ENCODE measurements around the gene TDRD1.

The TDRD1 gene

DNA sequence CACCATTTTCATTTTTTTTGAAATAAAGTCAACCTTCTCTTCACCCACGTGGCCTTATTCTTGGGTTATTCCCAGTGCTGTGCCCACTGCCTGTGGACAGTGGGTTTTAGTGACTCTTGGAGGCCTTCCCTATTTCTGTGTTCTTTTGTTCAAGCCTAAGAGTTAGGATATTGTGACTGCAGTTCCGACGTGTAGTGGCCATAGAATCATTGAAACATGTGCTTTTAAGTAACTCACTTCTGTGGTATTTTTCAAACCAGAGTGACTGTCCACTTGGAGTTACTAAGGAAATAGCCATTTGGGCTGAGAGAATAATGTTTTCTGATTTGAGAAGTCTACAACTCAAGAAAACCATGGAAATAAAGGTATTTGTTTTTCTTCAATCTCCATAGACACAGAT, 23.7 kb downstream of the TDRD1 start:
- Histone ChIP-seq H3K27me3 (no peaks in the 10 kb centered on the region), H3K4me3 (ENCODE audit: low read depth in 1 of 2, low read length in 1 of 2) (no peak overlapping the region), H3K27ac (no peak overlapping the region), H3K9me3 (no peaks in the 10 kb centered on the region), H3K4me1 (ENCODE audit: control insufficient read depth in 1 of 2, insufficient read depth in 1 of 2, low read depth in 1 of 2, low read length in 1 of 2) (peaks cover 11 to 14% of the 10 kb centered on the region in 2 experiments), H3K36me3 (no peaks in the 10 kb centered on the region)
- TF ChIP-seq CTCF (IDR thresholded peaks at IDR 0.05) = no peak

DNA sequence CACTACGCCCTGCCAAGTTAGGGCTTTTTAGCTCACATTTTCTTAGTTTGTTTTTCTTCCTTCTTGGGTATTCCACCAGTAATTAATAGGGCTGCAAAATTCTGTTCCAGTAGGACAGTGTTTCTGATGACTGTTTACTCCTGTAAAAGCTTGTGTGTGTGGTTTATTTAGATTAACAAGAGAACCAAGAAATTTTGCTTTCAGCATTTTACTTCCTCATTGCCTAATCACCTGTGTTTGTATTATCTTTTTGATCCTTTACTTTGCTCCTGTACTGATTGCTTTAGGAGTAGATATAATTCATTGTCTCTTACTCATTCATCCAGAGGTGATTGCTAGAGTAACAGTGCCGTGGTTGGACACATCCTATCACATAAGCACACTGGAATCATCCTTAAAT, 27.7 kb downstream of the TDRD1 start:
- Histone ChIP-seq H3K4me1 (ENCODE audit: control insufficient read depth in 1 of 2, insufficient read depth in 1 of 2, low read depth in 1 of 2, low read length in 1 of 2) (peaks cover 16 to 19% of the 10 kb centered on the region in 2 experiments), H3K4me3 (ENCODE audit: low read depth in 1 of 2, low read length in 1 of 2) (no peak overlapping the region), H3K36me3 (no peaks in the 10 kb centered on the region), H3K27ac (peak overlapping the region; percentile 20), H3K9me3 (no peaks in the 10 kb centered on the region), H3K27me3 (no peaks in the 10 kb centered on the region)
- TF ChIP-seq CTCF (IDR thresholded peaks at IDR 0.05) = no peak

- H3K4me3 ChIP-seq (ENCODE audit: low read depth in 1 of 2, low read length in 1 of 2) = no peak overlapping the region
- no peak for TF ChIP-seq CTCF (IDR thresholded peaks at IDR 0.05)
- H3K9me3 ChIP-seq = no peaks in the 10 kb centered on the region
- no peaks in the 10 kb centered on the region for H3K36me3 ChIP-seq
- H3K4me1 ChIP-seq (ENCODE audit: control insufficient read depth in 1 of 2, insufficient read depth in 1 of 2, low read depth in 1 of 2, low read length in 1 of 2) = peaks cover 16 to 19% of the 10 kb centered on the region in 2 experiments
- H3K27me3 ChIP-seq = no peaks in the 10 kb centered on the region
- H3K27ac ChIP-seq = peak overlapping the region; percentile 20
Observed at GRCh38 chr10:114207349-114207748, 28.2 kb downstream of the TDRD1 start.

DNA sequence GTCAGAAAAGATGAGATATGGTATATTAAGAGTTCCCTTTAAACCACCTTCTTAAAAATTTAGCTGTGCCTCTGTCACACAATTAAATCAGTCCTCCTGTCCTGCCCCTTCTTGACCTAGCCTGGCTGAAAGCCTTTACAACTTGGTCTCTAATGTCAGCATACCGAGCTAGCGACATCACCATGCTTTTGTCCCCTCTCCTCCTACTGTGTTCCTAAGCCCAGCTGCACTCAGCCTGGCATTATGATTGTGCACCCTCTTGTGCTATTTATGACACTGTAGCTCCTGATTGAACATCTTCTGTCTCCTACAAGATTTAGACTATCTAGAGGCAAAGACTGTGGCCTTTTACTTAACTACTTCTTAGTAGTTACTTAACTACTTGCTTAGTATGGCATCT, 29.2 kb downstream of the TDRD1 start:
- H3K27me3 ChIP-seq = no peaks in the 10 kb centered on the region
- peaks cover 16 to 19% of the 10 kb centered on the region in 2 experiments for H3K4me1 ChIP-seq (ENCODE audit: control insufficient read depth in 1 of 2, insufficient read depth in 1 of 2, low read depth in 1 of 2, low read length in 1 of 2)
- no peak overlapping the region for H3K27ac ChIP-seq
- no peak overlapping the region for H3K4me3 ChIP-seq (ENCODE audit: low read depth in 1 of 2, low read length in 1 of 2)
- TF ChIP-seq CTCF (IDR thresholded peaks at IDR 0.05) = no peak
- no peaks in the 10 kb centered on the region for H3K36me3 ChIP-seq
- no peaks in the 10 kb centered on the region for H3K9me3 ChIP-seq

- H3K27ac ChIP-seq = no peak overlapping the region
- no peak for TF ChIP-seq CTCF (IDR thresholded peaks at IDR 0.05)
- peaks cover 8% of the 10 kb centered on the region for H3K27me3 ChIP-seq
- H3K36me3 ChIP-seq = no peaks in the 10 kb centered on the region
- H3K4me3 ChIP-seq (ENCODE audit: low read depth in 1 of 2, low read length in 1 of 2) = no peak overlapping the region
- H3K4me1 ChIP-seq (ENCODE audit: control insufficient read depth in 1 of 2, insufficient read depth in 1 of 2, low read depth in 1 of 2, low read length in 1 of 2) = peaks cover 11 to 12% of the 10 kb centered on the region in 2 experiments
- H3K9me3 ChIP-seq = no peaks in the 10 kb centered on the region
Observed at GRCh38 chr10:114212153-114212552, 33.0 kb downstream of the TDRD1 start.

DNA sequence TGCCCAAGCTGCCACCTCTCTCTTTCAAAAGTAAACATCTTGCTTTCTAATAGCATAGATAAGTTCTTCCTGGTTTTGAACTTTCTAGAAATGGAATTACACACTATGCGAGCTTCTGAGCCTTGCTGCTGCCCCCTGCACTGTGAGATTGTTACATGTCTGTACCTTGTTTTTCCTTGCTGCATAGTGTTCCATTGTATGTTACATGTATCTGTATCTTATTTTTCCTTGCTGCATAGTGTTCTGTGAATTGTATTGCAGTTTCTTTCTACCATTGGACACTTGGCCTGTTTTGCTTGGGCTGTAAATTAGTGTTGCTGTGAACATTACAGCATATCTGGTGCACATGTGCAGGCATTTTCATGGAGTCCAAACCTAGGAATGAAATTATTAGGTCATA, 35.9 kb downstream of the TDRD1 start:
- Histone ChIP-seq H3K36me3 (no peaks in the 10 kb centered on the region), H3K27me3 (peaks cover 25% of the 10 kb centered on the region), H3K27ac (no peak overlapping the region), H3K4me1 (ENCODE audit: control insufficient read depth in 1 of 2, insufficient read depth in 1 of 2, low read depth in 1 of 2, low read length in 1 of 2) (no peaks in the 10 kb centered on the region), H3K4me3 (ENCODE audit: low read depth in 1 of 2, low read length in 1 of 2) (no peak overlapping the region), H3K9me3 (no peaks in the 10 kb centered on the region)
- TF ChIP-seq CTCF (IDR thresholded peaks at IDR 0.05) = no peak

Data from neutrophil (primary cell).